H9 (cell line): ENCODE results near the gene STRA6. TPM values are rescaled to one million over a fixed set of nuclear protein-coding genes. Genes with fewer than 3 reads are reported as not detected.

Source experiments
- DNase-seq: peaks from one replicate; pipeline ENCODE4 v3.0.0-alpha.2; 2017
- H2AFZ ChIP-seq: one replicate; pipeline ENCODE4 v1.6.1; 2013; ENCODE audit warnings: mild to moderate bottlenecking, low read length, control low read depth, moderate library complexity
- H2AK5ac ChIP-seq: 2 replicates; pipeline ENCODE4 v1.6.1; 2013; ENCODE audit warnings: low read length, control low read depth, mixed read lengths; ENCODE audit not compliant: insufficient read length
- H2BK120ac ChIP-seq: one replicate; pipeline ENCODE4 v1.6.1; 2013; ENCODE audit warnings: low read depth, mild to moderate bottlenecking, low read length, control low read depth, inconsistent platforms; ENCODE audit not compliant: poor library complexity, severe bottlenecking
- H2BK12ac ChIP-seq: 2 replicates; pipeline ENCODE4 v1.6.1; 2013; ENCODE audit warnings: low read length, control low read depth, mixed read lengths, low read depth; ENCODE audit not compliant: insufficient read length
- H2BK15ac ChIP-seq: 2 replicates; pipeline ENCODE4 v1.6.1; 2013; ENCODE audit warnings: low read depth, low read length, control low read depth
- H2BK20ac ChIP-seq: one replicate; pipeline ENCODE4 v1.6.1; 2013; ENCODE audit warnings: low read depth, mild to moderate bottlenecking, low read length, control low read depth, inconsistent platforms; ENCODE audit not compliant: poor library complexity, severe bottlenecking
- H2BK5ac ChIP-seq: 2 replicates; pipeline ENCODE4 v1.6.1; 2013; ENCODE audit warnings: low read length, control low read depth, mixed read lengths; ENCODE audit not compliant: insufficient read length
- H3K14ac ChIP-seq: 2 replicates; pipeline ENCODE4 v1.6.1; 2013; ENCODE audit warnings: low read length, control low read depth; ENCODE audit not compliant: insufficient read depth
- H3K18ac ChIP-seq: 2 replicates; pipeline ENCODE4 v1.6.1; 2013; ENCODE audit warnings: low read depth, mild to moderate bottlenecking, mixed read lengths, low read length, control low read depth; ENCODE audit not compliant: insufficient read length
- H3K23ac ChIP-seq: 2 replicates; pipeline ENCODE4 v1.6.1; 2013; ENCODE audit warnings: low read length, control low read depth, mixed read lengths, low read depth; ENCODE audit not compliant: insufficient read length
- H3K23me2 ChIP-seq: 2 replicates; pipeline ENCODE4 v1.6.1; 2013; ENCODE audit warnings: low read depth, mild to moderate bottlenecking, mixed read lengths, low read length, control low read depth; ENCODE audit not compliant: insufficient read length, poor library complexity, severe bottlenecking
- H3K27ac ChIP-seq: 2 replicates; pipeline ENCODE4 v1.5.1; 2013; ENCODE audit warnings: low read length, control low read depth, mixed read lengths, low read depth; ENCODE audit not compliant: insufficient read length
- H3K27me3 ChIP-seq: 2 replicates; pipeline ENCODE4 v1.6.1; 2013; ENCODE audit warnings: low read length, control low read depth, inconsistent platforms; ENCODE audit not compliant: insufficient read depth
- H3K4ac ChIP-seq: 2 replicates; pipeline ENCODE4 v1.6.1; 2013; ENCODE audit warnings: low read depth, mild to moderate bottlenecking, control low read depth, inconsistent platforms, low read length, moderate library complexity
- H3K4me1 ChIP-seq: 2 replicates; pipeline ENCODE4 v1.6.1; 2013; ENCODE audit warnings: low read length, control low read depth, inconsistent platforms; ENCODE audit not compliant: insufficient read depth
- H3K4me2 ChIP-seq: 2 replicates; pipeline ENCODE4 v1.6.1; 2013; ENCODE audit warnings: low read length, control low read depth, mixed read lengths; ENCODE audit not compliant: insufficient read length, insufficient read depth
- H3K56ac ChIP-seq: 2 replicates; pipeline ENCODE4 v1.6.1; 2013; ENCODE audit warnings: low read depth, mild to moderate bottlenecking, mixed read lengths, low read length, control low read depth; ENCODE audit not compliant: insufficient read length
- H3K79me1 ChIP-seq: 2 replicates; pipeline ENCODE4 v1.6.1; 2013; ENCODE audit warnings: low read depth, mild to moderate bottlenecking, moderate library complexity, low read length, control low read depth, inconsistent platforms; ENCODE audit not compliant: insufficient read depth, poor library complexity, severe bottlenecking
- H3K79me2 ChIP-seq: 2 replicates; pipeline ENCODE4 v1.6.1; 2013; ENCODE audit warnings: low read length, control low read depth, inconsistent platforms; ENCODE audit not compliant: insufficient read depth
- H3K9ac ChIP-seq: 2 replicates; pipeline ENCODE4 v1.6.1; 2013; ENCODE audit warnings: low read length, control low read depth, mixed read lengths; ENCODE audit not compliant: insufficient read length; ENCODE audit errors: extremely low read depth
- H3K9me3 ChIP-seq: one replicate; pipeline ENCODE4 v1.6.1; 2013; ENCODE audit warnings: low read depth, low read length, inconsistent platforms; ENCODE audit not compliant: control insufficient read depth
- H3T11ph ChIP-seq: one replicate; pipeline ENCODE4 v1.6.1; 2013; ENCODE audit warnings: mild to moderate bottlenecking, low read length, control low read depth, inconsistent platforms
- H4K20me1 ChIP-seq: one replicate; pipeline ENCODE4 v1.6.1; 2013; ENCODE audit not compliant: control insufficient read depth, insufficient read length, insufficient read depth
- H4K5ac ChIP-seq: 2 replicates; pipeline ENCODE4 v1.6.1; 2013; ENCODE audit warnings: low read depth, mild to moderate bottlenecking, mixed read lengths, low read length, control low read depth; ENCODE audit not compliant: insufficient read length
- H4K8ac ChIP-seq: replicated peaks from 2 replicates; pipeline ENCODE4 v1.6.1; 2013; ENCODE audit warnings: low read length, control low read depth, mixed read lengths, low read depth; ENCODE audit not compliant: insufficient read length
- H4K91ac ChIP-seq: 2 replicates; pipeline ENCODE4 v1.6.1; 2013; ENCODE audit warnings: low read depth, mild to moderate bottlenecking, moderate library complexity, mixed read lengths, low read length, control low read depth; ENCODE audit not compliant: insufficient read length
- H3K27ac Mint-ChIP-seq, 3 experiments: 2 replicates in 2 of 3; 3 replicates in 1 of 3; pipeline ENCODE4 v1.8.0; 2020 to 2021; ENCODE audit warnings: mixed read lengths in 3 of 3, mild to moderate bottlenecking in 1 of 3, moderate library complexity in 1 of 3
- H3K27me3 Mint-ChIP-seq: 2 replicates; pipeline ENCODE4 v1.8.0; 2021; ENCODE audit warnings: low read depth, mild to moderate bottlenecking, moderate library complexity, mixed read lengths
- H3K36me3 Mint-ChIP-seq, 3 experiments: 2 replicates in 2 of 3; 3 replicates in 1 of 3; pipeline ENCODE4 v1.8.0; 2020 to 2021; ENCODE audit warnings: low read depth in 3 of 3, mixed read lengths in 3 of 3; ENCODE audit not compliant: insufficient read depth in 1 of 3
- H3K4me1 Mint-ChIP-seq, 2 experiments: 2 replicates each; pipeline ENCODE4 v1.8.0; 2020; ENCODE audit warnings: mixed read lengths in 2 of 2
- H3K4me3 Mint-ChIP-seq, 2 experiments: 2 replicates in 1 of 2; 3 replicates in 1 of 2; pipeline ENCODE4 v1.8.0; 2020 to 2021; ENCODE audit warnings: mild to moderate bottlenecking in 2 of 2, mixed read lengths in 2 of 2, moderate library complexity in 1 of 2
- H3K9me3 Mint-ChIP-seq, 2 experiments: 2 replicates in 1 of 2; 3 replicates in 1 of 2; pipeline ENCODE4 v1.8.0; 2020; ENCODE audit warnings: mild to moderate bottlenecking in 2 of 2, mixed read lengths in 2 of 2, moderate library complexity in 1 of 2
- CTCF ChIP-seq: fragments of 200-600 bp; sonication (generic); conservative IDR thresholded peaks from 3 replicates; pipeline ENCODE4 v1.8.0; 2021; ENCODE audit warnings: antibody characterized with exemption, mild to moderate bottlenecking
- WGBS: extraction: QIAGEN DNeasy Blood & Tissue Kit; methylation state at CpG from one replicate; pipeline ENCODE4 v1.1.7; 2013; ENCODE audit warnings: missing lambda C conversion rate, low lambda C conversion rate, mixed read lengths; ENCODE audit not compliant: insufficient read length; ENCODE audit errors: extremely low coverage; 5-methylcytosine and 5-hydroxymethylcytosine counted together
- total RNA-seq: library from RNA; stranded (reverse); gene quantifications from 2 replicates; pipeline ENCODE4 v1.2.1, GENCODE V29; 2021

Gene STRA6
- total RNA-seq, 1 experiment from 2014 or later = 12.8 TPM

DNA sequence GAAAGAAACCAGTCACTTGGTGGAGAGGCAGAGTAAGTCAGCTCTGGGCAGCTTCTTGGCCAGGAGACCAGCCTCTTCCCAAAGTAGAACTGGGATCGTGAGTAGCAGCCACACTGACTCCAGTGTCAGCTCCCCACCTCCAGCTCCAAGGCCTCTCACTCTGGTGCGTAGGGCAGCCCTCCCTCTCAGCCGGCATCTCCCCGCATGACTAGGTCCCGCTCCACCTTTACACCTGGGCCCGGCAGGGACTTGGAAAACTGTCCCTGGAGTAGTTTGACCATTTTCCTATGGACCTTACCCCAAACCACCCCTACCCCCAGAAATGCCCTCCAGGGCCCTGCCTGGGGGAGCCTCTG, 3.3 kb downstream of the STRA6 start:
- Mint-ChIP-seq H3K27ac (no peak overlapping the region), H3K4me1 (peaks cover 37 to 46% of the 10 kb centered on the region in 2 experiments), H3K36me3 (peaks cover 0 to 4% (median 2%) of the 10 kb centered on the region in 3 experiments; a peak in 3 of 7 replicates), H3K9me3 (no peaks in the 10 kb centered on the region), H3K4me3 (no peak overlapping the region), H3K27me3 (peaks cover 18% of the 10 kb centered on the region)
- H2AK5ac ChIP-seq = no peak overlapping the region
- H3K79me1 ChIP-seq = no peaks in the 10 kb centered on the region
- no peaks in the 10 kb centered on the region for H3K9me3 ChIP-seq
- no peaks in the 10 kb centered on the region for H3K27me3 ChIP-seq
- TF ChIP-seq CTCF = no peak
- no peak overlapping the region for H3K56ac ChIP-seq
- no peak overlapping the region for H4K91ac ChIP-seq
- H4K8ac ChIP-seq = no peak overlapping the region
- peaks cover 11% of the 10 kb centered on the region for H3K23me2 ChIP-seq
- no peak overlapping the region for H2BK12ac ChIP-seq
- H3K9ac ChIP-seq = no peak overlapping the region
- H4K5ac ChIP-seq = no peak overlapping the region
- WGBS = no CpG with 5 or more reads among the region's 6 CpGs
- no peak overlapping the region for H3K4me2 ChIP-seq
- no peak overlapping the region for H3K4ac ChIP-seq
- H3K27ac ChIP-seq = no peak overlapping the region
- no peaks in the 10 kb centered on the region for H4K20me1 ChIP-seq
- DNase-seq = no peak
- H3K23ac ChIP-seq = no peak overlapping the region
- H3K4me1 ChIP-seq = peaks cover 18% of the 10 kb centered on the region; the same call in 1 of the 2 replicates
- H3K14ac ChIP-seq = no peak overlapping the region
- no peak overlapping the region for H2BK15ac ChIP-seq
- H3T11ph ChIP-seq = no peak overlapping the region
- no peak overlapping the region for H2AFZ ChIP-seq
- no peak overlapping the region for H2BK5ac ChIP-seq
- H2BK120ac ChIP-seq = no peak overlapping the region
- no peak overlapping the region for H3K18ac ChIP-seq
- H2BK20ac ChIP-seq = no peak overlapping the region
- no peaks in the 10 kb centered on the region for H3K79me2 ChIP-seq
